HEK293 (cell line): Measurements from ENCODE around the gene ANKRD11.

Experiments
- ZNF121 ChIP-seq: fragments of 450-650 bp; formaldehyde crosslinking; IDR thresholded peaks from 2 replicates; pipeline ENCODE4 v1.5.1; 2016; ENCODE audit warnings: missing biosample characterization, missing genetic modification characterization
- ZNF274 ChIP-seq, 2 experiments: fragments of 200-500 bp in 1 of 2; fragments of 450-650 bp in 1 of 2; sonication (Bioruptor generic) in 1 of 2; formaldehyde crosslinking in 1 of 2; IDR thresholded peaks; 2 replicates each; pipeline versions ENCODE4 v1.5.1 to v1.6.1; 2014 to 2016; ENCODE audit warnings: borderline replicate concordance in 1 of 2, inconsistent platforms in 1 of 2, low read length in 1 of 2, missing biosample characterization in 1 of 2, missing genetic modification characterization in 1 of 2
- TF ChIP-seq, protein P1 (sequence below): fragments of 450-650 bp; formaldehyde crosslinking; IDR thresholded peaks from 2 replicates; pipeline ENCODE4 v1.5.1; 2016; ENCODE audit warnings: missing biosample characterization, missing genetic modification characterization

DNA sequence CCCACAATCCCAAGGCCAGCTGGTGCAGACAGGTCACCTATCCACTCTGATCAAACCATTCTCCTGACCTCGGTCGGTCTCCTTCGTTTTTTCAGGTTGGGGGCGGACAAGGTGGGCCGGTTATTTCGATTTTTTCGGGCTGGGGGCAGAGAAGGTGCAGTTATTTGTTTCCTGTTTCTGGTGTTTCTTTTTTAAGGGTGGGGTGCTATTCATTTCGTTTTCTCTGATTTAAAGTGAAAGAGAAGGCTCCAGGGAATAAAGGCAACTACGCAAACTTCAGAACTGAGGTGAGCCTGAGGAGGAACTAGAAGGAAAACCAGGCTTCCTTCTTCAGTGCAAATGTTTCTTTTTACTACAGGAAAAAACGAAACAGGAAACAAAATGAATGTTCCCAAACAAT, 64.8 kb downstream of the ANKRD11 start:
- TF ChIP-seq ZNF274 (IDR thresholded peaks at IDR 0.05; ENCODE audit: low read length) (no peak), ZNF274 (tag by site-specific recombination; IDR thresholded peaks at IDR 0.05; ENCODE audit: borderline replicate concordance) (no peak), ZNF121 (no peak)
- TF ChIP-seq, protein P1, sequence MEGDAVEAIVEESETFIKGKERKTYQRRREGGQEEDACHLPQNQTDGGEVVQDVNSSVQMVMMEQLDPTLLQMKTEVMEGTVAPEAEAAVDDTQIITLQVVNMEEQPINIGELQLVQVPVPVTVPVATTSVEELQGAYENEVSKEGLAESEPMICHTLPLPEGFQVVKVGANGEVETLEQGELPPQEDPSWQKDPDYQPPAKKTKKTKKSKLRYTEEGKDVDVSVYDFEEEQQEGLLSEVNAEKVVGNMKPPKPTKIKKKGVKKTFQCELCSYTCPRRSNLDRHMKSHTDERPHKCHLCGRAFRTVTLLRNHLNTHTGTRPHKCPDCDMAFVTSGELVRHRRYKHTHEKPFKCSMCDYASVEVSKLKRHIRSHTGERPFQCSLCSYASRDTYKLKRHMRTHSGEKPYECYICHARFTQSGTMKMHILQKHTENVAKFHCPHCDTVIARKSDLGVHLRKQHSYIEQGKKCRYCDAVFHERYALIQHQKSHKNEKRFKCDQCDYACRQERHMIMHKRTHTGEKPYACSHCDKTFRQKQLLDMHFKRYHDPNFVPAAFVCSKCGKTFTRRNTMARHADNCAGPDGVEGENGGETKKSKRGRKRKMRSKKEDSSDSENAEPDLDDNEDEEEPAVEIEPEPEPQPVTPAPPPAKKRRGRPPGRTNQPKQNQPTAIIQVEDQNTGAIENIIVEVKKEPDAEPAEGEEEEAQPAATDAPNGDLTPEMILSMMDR (tag by site-specific recombination) = no peak
